KMS-11 (cell line): ENCODE results near the gene STAC.
"Not testable (repeated sequence)": the region's sequence is repeated elsewhere in the genome, so short reads cannot be mapped to it uniquely, and the experiment has no call there.

Experiments
- H2AFZ ChIP-seq: fragments of 200-600 bp; sonication (generic); 2 replicates; pipeline ENCODE4 v1.6.1; 2016; ENCODE audit warnings: antibody characterized with exemption, mixed run types, low read depth
- H3K27ac ChIP-seq: fragments of 200-600 bp; sonication (generic); 2 replicates; pipeline ENCODE4 v1.6.1; 2016; ENCODE audit warnings: mild to moderate bottlenecking, mixed run types
- H3K27me3 ChIP-seq: fragments of 200-600 bp; sonication (generic); 2 replicates; pipeline ENCODE4 v1.6.1; 2017; ENCODE audit warnings: mild to moderate bottlenecking, low read depth, mixed run types, moderate library complexity; ENCODE audit not compliant: insufficient read depth
- H3K36me3 ChIP-seq: fragments of 200-600 bp; sonication (generic); 2 replicates; pipeline ENCODE4 v1.6.1; 2017; ENCODE audit warnings: mild to moderate bottlenecking, mixed run types; ENCODE audit not compliant: insufficient read depth
- H3K4me1 ChIP-seq: fragments of 200-600 bp; sonication (generic); 2 replicates; pipeline ENCODE4 v1.6.1; 2016; ENCODE audit warnings: mild to moderate bottlenecking, low read depth, mixed run types; ENCODE audit not compliant: poor library complexity, severe bottlenecking
- H3K4me2 ChIP-seq: fragments of 200-600 bp; sonication (generic); 2 replicates; pipeline ENCODE4 v1.7.0; 2016; ENCODE audit warnings: mild to moderate bottlenecking, mixed run types
- H3K4me3 ChIP-seq: fragments of 200-600 bp; sonication (generic); IDR thresholded peaks from 2 replicates; pipeline ENCODE4 v1.6.1; 2017; ENCODE audit warnings: low read depth, low read length, mixed read lengths; ENCODE audit not compliant: insufficient read depth
- H3K79me2 ChIP-seq: fragments of 200-600 bp; sonication (generic); 2 replicates; pipeline ENCODE4 v1.6.1; 2016; ENCODE audit warnings: low read depth, mixed run types; ENCODE audit not compliant: insufficient read depth
- H3K9ac ChIP-seq: fragments of 200-600 bp; sonication (generic); 2 replicates; pipeline ENCODE4 v1.6.1; 2016; ENCODE audit warnings: mild to moderate bottlenecking, mixed run types
- H4K20me1 ChIP-seq: fragments of 200-600 bp; sonication (generic); 2 replicates; pipeline ENCODE4 v1.6.1; 2016; ENCODE audit warnings: mild to moderate bottlenecking, mixed run types; ENCODE audit not compliant: insufficient read depth
- CTCF ChIP-seq: fragments of 200-600 bp; sonication (generic); conservative IDR thresholded peaks from 2 replicates; pipeline ENCODE4 v1.6.1; 2017; ENCODE audit warnings: low read depth, mild to moderate bottlenecking, antibody characterized with exemption, low read length, moderate library complexity, mixed read lengths

The STAC gene

GRCh38 chr3:36558961-36559360, 178.7 kb downstream of the STAC start:
- Histone ChIP-seq H3K27ac (no peak overlapping the region), H4K20me1 (no peaks in the 10 kb centered on the region), H3K27me3 (no peaks in the 10 kb centered on the region), H3K9ac (no peak overlapping the region), H3K4me3 (no peak overlapping the region), H2AFZ (no peak overlapping the region), H3K79me2 (no peaks in the 10 kb centered on the region), H3K4me1 (no peaks in the 10 kb centered on the region), H3K36me3 (no peaks in the 10 kb centered on the region), H3K4me2 (no peak overlapping the region)
- no peak for TF ChIP-seq CTCF

GRCh38 chr3:36560685-36561084, 180.4 kb downstream of the STAC start:
- Histone ChIP-seq H3K36me3 (no peaks in the 10 kb centered on the region), H4K20me1 (no peaks in the 10 kb centered on the region), H2AFZ (no peak overlapping the region), H3K27ac (no peak overlapping the region), H3K9ac (no peak overlapping the region), H3K4me2 (no peak overlapping the region), H3K4me3 (no peak overlapping the region), H3K4me1 (no peaks in the 10 kb centered on the region), H3K27me3 (no peaks in the 10 kb centered on the region), H3K79me2 (no peaks in the 10 kb centered on the region)
- TF ChIP-seq CTCF: no peak

- H3K4me3 ChIP-seq: no peak overlapping the region
- H3K27me3 ChIP-seq: no peaks in the 10 kb centered on the region
- H3K9ac ChIP-seq: no peak overlapping the region
- H3K36me3 ChIP-seq: no peaks in the 10 kb centered on the region
- no peak overlapping the region for H2AFZ ChIP-seq
- TF ChIP-seq CTCF: no peak
- H3K4me2 ChIP-seq: no peak overlapping the region
- H4K20me1 ChIP-seq: no peaks in the 10 kb centered on the region
- H3K79me2 ChIP-seq: no peaks in the 10 kb centered on the region
- no peaks in the 10 kb centered on the region for H3K4me1 ChIP-seq
- no peak overlapping the region for H3K27ac ChIP-seq
Observed at GRCh38 chr3:36561601-36562000, 181.3 kb downstream of the STAC start.

- H3K4me2 ChIP-seq: no peak overlapping the region
- no peak overlapping the region for H3K4me3 ChIP-seq
- H3K9ac ChIP-seq: no peak overlapping the region
- H3K27me3 ChIP-seq: no peaks in the 10 kb centered on the region
- no peaks in the 10 kb centered on the region for H3K36me3 ChIP-seq
- H3K4me1 ChIP-seq: no peaks in the 10 kb centered on the region
- H4K20me1 ChIP-seq: no peaks in the 10 kb centered on the region
- H2AFZ ChIP-seq: no peak overlapping the region
- TF ChIP-seq CTCF: no peak
- no peak overlapping the region for H3K27ac ChIP-seq
- no peaks in the 10 kb centered on the region for H3K79me2 ChIP-seq
Observed at GRCh38 chr3:36562945-36563344, 182.6 kb downstream of the STAC start.

GRCh38 chr3:36575241-36575640, 194.9 kb downstream of the STAC start:
- Histone ChIP-seq H2AFZ (no peak overlapping the region), H3K4me3 (no peak overlapping the region), H3K79me2 (no peaks in the 10 kb centered on the region), H4K20me1 (no peaks in the 10 kb centered on the region), H3K4me2 (no peak overlapping the region), H3K9ac (no peak overlapping the region), H3K27me3 (no peaks in the 10 kb centered on the region), H3K27ac (no peak overlapping the region), H3K4me1 (no peaks in the 10 kb centered on the region), H3K36me3 (no peaks in the 10 kb centered on the region)
- no peak for TF ChIP-seq CTCF

GRCh38 chr3:36578418-36578817, 198.1 kb downstream of the STAC start:
- not testable (repeated sequence) for H3K9ac ChIP-seq, H3K27ac ChIP-seq, H3K27me3 ChIP-seq, H2AFZ ChIP-seq, H3K79me2 ChIP-seq, H3K4me1 ChIP-seq, H3K4me2 ChIP-seq, H3K4me3 ChIP-seq, H3K36me3 ChIP-seq, H4K20me1 ChIP-seq
